HUES64 (cell line): Measurements from ENCODE around the gene KIF21A.

Source experiments
- H3K27ac ChIP-seq: 2 replicates; pipeline ENCODE4 v1.7.0; 2013; ENCODE audit warnings: low read depth, low read length, inconsistent platforms
- H3K27me3 ChIP-seq: 2 replicates; pipeline ENCODE4 v1.6.1; 2013; ENCODE audit warnings: mild to moderate bottlenecking, low read length; ENCODE audit not compliant: insufficient read depth
- H3K36me3 ChIP-seq: 2 replicates; pipeline ENCODE4 v1.6.1; 2013; ENCODE audit warnings: mild to moderate bottlenecking, low read length; ENCODE audit not compliant: insufficient read depth
- H3K4me1 ChIP-seq: 2 replicates; pipeline ENCODE4 v1.6.1; 2013; ENCODE audit warnings: mild to moderate bottlenecking, low read length, moderate library complexity; ENCODE audit not compliant: insufficient read depth
- H3K4me3 ChIP-seq: 2 replicates; pipeline ENCODE4 v1.5.1; 2013; ENCODE audit warnings: mild to moderate bottlenecking, low read length, moderate library complexity
- H3K9ac ChIP-seq: 2 replicates; pipeline ENCODE4 v1.6.1; 2013; ENCODE audit warnings: mild to moderate bottlenecking, low read depth, low read length
- H3K9me3 ChIP-seq: 2 replicates; pipeline ENCODE4 v1.6.1; 2013; ENCODE audit warnings: low read depth, low read length; ENCODE audit not compliant: insufficient read depth
- WGBS: fragments of 150-250, 120-280 bp; methylation state at CpG from one replicate; pipeline ENCODE4 v1.1.7; 2013; ENCODE audit warnings: missing lambda C conversion rate; 5-methylcytosine and 5-hydroxymethylcytosine counted together

The KIF21A gene

DNA sequence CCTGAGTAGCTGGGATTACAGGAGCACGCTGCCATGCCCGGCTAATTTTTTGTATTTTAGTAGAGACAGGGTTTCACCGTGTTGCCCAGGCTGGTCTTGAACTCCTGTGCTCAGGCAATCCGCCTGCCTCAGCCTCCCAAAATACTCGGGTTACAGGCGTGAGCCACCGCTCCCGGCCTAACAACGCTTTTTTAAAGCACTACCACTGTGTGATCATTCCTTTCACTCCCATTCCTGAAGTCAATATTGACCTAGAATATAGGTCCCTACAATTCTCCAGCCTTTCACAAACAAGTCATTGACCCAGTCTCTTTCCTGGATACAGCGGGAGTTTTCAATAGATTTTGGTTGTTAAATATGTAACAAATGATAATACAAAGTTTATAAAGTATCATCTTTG is 62.8 kb downstream of the KIF21A start:
- Histone ChIP-seq H3K27me3 (no peaks in the 10 kb centered on the region), H3K36me3 (no peaks in the 10 kb centered on the region), H3K27ac (no peak overlapping the region), H3K9ac (no peak overlapping the region), H3K4me3 (no peak overlapping the region), H3K4me1 (no peaks in the 10 kb centered on the region), H3K9me3 (no peaks in the 10 kb centered on the region)
- WGBS, result 95% methylated on average over 9 of the region's 10 CpGs

DNA sequence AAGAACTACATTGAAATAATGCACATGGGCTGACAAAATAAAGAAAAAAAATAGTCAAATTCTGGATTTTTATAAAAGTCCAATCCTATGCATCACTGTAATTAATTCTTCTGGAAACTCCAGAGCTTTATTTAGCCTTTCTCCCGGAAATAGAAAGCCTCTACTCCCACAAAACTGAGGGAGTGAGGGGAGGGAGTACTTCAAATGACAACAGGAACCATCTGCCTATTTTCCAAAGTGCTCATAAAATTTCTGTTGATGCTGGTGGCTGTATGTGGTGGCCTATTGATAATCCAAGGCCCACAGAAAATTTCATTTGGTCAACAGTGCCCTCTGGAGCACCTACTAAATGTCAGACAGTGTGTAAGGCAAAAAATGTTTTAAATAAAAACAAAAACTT is 64.6 kb downstream of the KIF21A start:
- Histone ChIP-seq H3K4me1 (peaks cover 6% of the 10 kb centered on the region), H3K4me3 (no peak overlapping the region), H3K9me3 (no peaks in the 10 kb centered on the region), H3K27me3 (no peaks in the 10 kb centered on the region), H3K9ac (no peak overlapping the region), H3K27ac (no peak overlapping the region), H3K36me3 (no peaks in the 10 kb centered on the region)
- WGBS, result no CpG with 5 or more reads among the region's 1 CpG

DNA sequence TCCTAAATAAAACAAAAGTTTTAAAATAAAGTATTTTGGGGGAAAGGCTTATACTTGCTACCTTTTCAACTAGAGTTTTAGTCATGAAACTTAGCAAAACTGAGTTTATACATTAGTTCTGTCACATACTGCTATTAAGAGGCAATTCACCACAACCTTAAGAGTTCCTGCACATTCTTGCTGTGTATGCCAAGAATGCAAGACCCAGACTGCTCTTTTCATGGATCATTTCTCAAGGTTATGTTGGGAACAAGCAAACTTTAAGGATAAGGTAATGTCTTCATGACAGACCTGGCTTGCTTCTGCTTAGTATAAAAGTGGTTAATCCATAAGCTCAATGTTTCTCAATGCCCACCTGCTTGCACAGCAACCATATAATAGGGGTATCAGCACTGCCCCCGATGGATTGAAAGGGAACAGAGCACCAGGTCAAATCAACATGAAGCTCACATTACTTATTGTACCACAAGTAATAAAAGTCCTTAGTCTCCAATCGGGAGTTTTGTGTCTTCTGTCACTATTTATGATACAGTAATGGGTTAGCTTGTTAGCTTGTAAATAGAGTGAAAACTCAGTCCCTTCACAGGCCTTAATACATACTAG is 67.6 kb downstream of the KIF21A start:
- Histone ChIP-seq H3K27me3 (no peaks in the 10 kb centered on the region), H3K4me1 (peaks cover 11% of the 10 kb centered on the region)
- 76% methylated on average over 1 of the region's 2 CpGs for WGBS

DNA sequence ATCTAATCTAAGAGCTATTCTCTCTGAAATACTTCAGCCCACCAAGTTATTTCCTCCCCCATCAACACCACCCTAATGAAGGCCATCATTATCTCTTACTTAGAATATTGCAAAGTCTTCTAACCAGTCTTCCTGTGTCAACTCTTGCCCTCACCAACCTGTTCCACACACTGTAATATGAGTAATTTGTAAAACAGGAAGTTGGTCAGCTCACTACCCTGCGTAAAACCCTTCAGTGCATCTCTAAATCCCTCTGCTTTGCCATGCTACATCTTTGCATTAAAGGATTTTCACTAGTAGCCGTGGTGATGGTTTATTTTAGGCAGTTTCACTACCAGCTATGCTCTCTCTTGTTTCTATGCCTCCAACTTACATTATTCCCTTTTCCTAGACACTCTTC is 70.0 kb downstream of the KIF21A start:
- Histone ChIP-seq H3K27ac (no peak overlapping the region), H3K9me3 (no peaks in the 10 kb centered on the region), H3K36me3 (peaks cover 3% of the 10 kb centered on the region; the same call in 1 of the 2 replicates), H3K4me3 (no peak overlapping the region), H3K4me1 (peaks cover 11% of the 10 kb centered on the region), H3K27me3 (no peaks in the 10 kb centered on the region), H3K9ac (no peak overlapping the region)
- WGBS, result 92% methylated on average over 2 of the region's 2 CpGs

More for the DNA sequence above, 67.6 kb downstream of the KIF21A start:
- H3K9me3 ChIP-seq, result no peaks in the 10 kb centered on the region
- no peak overlapping the region for H3K9ac ChIP-seq
- H3K27ac ChIP-seq, result no peak overlapping the region
- no peaks in the 10 kb centered on the region for H3K36me3 ChIP-seq
- no peak overlapping the region for H3K4me3 ChIP-seq

DNA sequence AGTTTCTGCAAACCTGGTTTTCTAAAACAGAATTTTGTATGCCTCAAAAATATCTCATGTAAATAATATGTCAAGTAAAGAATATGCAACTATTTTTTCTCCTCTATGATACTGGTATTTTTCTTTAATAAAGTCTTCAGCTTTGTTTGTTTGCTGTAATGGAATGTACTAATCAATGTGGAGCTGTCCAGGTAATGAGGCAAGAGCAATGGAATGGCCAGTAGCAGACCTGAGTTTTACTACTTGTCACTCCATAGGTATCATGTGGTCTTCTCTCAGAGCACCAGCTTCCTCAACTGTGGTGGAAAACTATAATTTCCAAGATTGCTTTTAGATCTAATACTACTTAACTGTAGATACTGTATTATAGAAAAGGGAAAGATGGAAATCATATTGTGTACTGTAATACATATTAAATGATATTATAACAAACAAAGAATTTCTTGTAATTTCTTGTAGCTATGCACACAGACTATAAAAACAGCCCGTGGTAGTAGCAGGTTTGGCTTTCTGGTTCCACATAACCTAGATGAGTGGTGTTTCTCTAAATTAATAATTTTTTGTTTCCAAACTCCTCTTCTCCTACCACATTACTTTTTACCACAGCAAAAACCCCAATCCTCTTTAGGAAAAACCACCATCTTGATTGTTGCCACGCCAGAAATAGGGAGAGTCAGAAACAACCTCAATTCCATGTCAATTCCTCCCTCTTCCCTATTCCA is 70.6 kb downstream of the KIF21A start:
- Histone ChIP-seq H3K27ac (no peak overlapping the region), H3K9ac (no peak overlapping the region), H3K27me3 (no peaks in the 10 kb centered on the region), H3K4me1 (peaks cover 11% of the 10 kb centered on the region), H3K9me3 (no peaks in the 10 kb centered on the region), H3K36me3 (peaks cover 3% of the 10 kb centered on the region; the same call in 1 of the 2 replicates), H3K4me3 (no peak overlapping the region)
- WGBS, result 93% methylated on average over 1 of the region's 2 CpGs

DNA sequence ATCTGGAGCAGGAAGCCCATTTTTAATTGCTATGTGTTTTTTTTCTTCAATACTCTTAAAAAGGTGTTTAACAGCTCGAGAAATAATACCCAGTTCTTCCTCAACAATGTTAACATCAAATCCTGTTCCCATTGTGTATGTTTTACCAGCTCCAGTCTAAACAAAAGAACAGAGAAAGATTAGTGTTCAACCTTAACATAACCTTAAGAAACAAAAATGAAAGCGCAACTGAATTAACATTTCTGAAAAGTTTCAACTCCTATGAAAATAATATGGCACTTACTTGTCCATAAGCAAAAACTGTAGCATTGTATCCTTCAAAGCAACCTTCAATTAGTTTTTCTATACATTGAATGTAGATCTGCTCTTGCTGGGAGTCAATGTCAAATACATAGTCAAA is 73.2 kb downstream of the KIF21A start:
- peaks cover 20% of the 10 kb centered on the region; the same call in 1 of the 2 replicates for H3K36me3 ChIP-seq
- H3K27ac ChIP-seq, result no peak overlapping the region
- H3K4me3 ChIP-seq, result no peak overlapping the region
- H3K9me3 ChIP-seq, result no peaks in the 10 kb centered on the region
- no peaks in the 10 kb centered on the region for H3K27me3 ChIP-seq
- no peak overlapping the region for H3K9ac ChIP-seq
- 95% methylated on average over 2 of the region's 2 CpGs for WGBS
- peaks cover 11% of the 10 kb centered on the region for H3K4me1 ChIP-seq

DNA sequence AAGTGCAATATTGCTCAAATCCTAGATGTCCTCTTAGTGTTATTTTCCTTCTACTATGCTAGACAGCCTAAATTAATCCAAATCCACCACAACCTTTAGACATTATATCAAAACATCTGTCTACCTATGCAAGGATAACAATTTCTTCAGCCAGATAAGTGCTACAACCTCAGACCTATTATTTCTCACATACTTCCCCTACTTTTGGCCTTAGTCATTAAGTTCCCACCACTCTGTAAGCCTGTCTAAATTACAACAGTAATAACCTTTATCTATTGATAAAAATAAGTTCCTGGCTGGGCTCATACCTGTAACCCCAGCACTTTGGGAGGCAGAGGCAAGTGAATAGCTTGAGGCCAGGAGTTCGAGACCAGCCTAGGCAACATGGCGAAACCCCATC is 74.0 kb downstream of the KIF21A start:
- no peak overlapping the region for H3K9ac ChIP-seq
- H3K9me3 ChIP-seq, result no peaks in the 10 kb centered on the region
- no peak overlapping the region for H3K4me3 ChIP-seq
- H3K27ac ChIP-seq, result no peak overlapping the region
- peaks cover 11% of the 10 kb centered on the region for H3K4me1 ChIP-seq
- H3K36me3 ChIP-seq, result peaks cover 20% of the 10 kb centered on the region; the same call in 1 of the 2 replicates
- 91% methylated on average over 2 of the region's 2 CpGs for WGBS
- no peaks in the 10 kb centered on the region for H3K27me3 ChIP-seq

DNA sequence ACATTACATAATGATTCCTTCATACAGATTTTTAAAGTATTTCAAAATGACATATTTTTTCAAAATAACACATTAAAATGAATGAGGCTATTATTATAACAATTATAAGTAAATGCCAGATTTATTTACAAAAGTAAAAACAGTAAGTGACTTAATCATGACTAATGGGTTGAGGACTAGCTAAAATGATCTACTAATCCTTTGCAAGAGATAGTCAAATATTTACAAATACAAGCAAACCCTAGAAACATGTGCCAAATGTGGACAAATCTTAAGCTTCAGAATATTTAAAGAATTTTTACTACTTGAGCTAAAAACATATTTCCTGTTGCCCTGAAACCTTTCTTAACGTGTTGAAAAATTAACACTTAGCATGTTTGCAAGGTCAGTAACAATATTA is 74.8 kb downstream of the KIF21A start:
- peaks cover 20% of the 10 kb centered on the region; the same call in 1 of the 2 replicates for H3K36me3 ChIP-seq
- no peak overlapping the region for H3K9ac ChIP-seq
- H3K27ac ChIP-seq, result no peak overlapping the region
- H3K27me3 ChIP-seq, result no peaks in the 10 kb centered on the region
- H3K4me3 ChIP-seq, result no peak overlapping the region
- peaks cover 3% of the 10 kb centered on the region for H3K4me1 ChIP-seq
- no peaks in the 10 kb centered on the region for H3K9me3 ChIP-seq
- 86% methylated on average over 1 of the region's 1 CpG for WGBS

DNA sequence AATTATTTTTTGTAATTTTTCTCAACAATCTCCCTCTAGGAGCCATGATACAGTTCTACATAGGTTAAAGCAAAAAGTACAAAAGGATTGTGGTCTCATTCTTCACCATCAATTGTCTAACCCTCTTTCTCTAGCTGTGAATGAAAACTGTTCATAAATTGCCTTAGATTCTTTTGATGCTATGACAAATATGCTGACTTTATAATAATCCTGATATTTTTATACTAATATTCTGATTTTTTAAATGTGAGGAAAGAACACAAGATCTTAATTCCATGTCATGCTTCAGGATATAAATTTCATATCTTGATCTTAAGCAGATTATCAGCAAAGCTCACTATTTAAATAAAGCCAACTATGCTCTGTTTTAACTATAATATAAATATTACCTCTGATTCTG is 75.4 kb downstream of the KIF21A start:
- H3K27me3 ChIP-seq, result no peaks in the 10 kb centered on the region
- no peak overlapping the region for H3K4me3 ChIP-seq
- no peaks in the 10 kb centered on the region for H3K4me1 ChIP-seq
- H3K36me3 ChIP-seq, result peaks cover 26% of the 10 kb centered on the region
- H3K9me3 ChIP-seq, result no peaks in the 10 kb centered on the region
- no peak overlapping the region for H3K9ac ChIP-seq
- no peak overlapping the region for H3K27ac ChIP-seq

DNA sequence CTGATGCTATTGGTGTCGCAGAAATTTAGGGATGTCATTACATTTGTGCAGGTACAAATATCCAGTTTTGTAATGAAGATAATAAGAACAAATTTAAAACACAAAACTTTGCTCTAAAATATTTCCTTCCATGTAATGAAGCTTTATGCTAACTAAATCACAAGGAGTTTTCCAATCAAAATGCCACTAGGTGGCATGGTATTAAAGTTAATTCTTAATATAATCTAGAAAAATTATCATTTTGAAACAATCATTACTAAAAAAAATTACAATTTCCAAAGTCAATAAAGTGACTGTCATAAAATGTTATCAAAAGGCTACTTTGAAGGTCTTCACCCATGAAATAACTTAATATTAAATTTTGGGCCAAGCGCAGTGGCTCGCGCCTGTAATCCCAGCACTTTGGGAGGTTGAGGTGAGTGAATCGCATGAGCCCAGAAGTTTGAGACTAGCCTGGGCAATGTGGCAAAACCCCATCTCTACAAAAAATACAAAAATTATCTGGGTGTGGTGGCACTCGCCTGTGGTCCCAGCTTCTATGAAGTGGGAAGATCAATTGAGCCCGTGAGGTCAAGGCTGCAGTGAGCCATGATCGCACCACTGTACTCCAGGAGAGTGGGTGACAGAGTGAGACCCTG is 77.4 kb downstream of the KIF21A start:
- no peak overlapping the region for H3K4me3 ChIP-seq
- no peaks in the 10 kb centered on the region for H3K27me3 ChIP-seq
- WGBS, result 93% methylated on average over 8 of the region's 8 CpGs
- no peaks in the 10 kb centered on the region for H3K9me3 ChIP-seq
- no peak overlapping the region for H3K9ac ChIP-seq
- no peak overlapping the region for H3K27ac ChIP-seq
- H3K4me1 ChIP-seq, result no peaks in the 10 kb centered on the region
- H3K36me3 ChIP-seq, result peaks cover 38% of the 10 kb centered on the region

DNA sequence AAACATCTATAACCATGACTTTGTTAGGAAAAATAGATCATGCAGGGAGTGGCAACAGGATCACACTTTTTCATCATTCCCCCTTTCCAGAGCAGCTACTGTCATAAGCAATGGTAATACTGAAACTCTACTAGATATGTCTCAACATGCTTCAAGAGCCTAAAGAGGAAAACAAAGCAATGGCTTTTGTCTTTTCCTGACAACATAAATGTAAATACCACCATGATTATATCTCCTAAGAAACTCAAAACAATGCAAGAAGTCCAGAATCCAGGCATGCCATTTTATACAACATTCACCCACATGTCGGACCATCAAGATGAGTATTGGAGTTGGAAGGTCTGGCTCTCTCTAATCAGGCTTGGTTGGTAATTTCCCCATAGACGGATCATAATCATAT is 78.7 kb downstream of the KIF21A start:
- no peaks in the 10 kb centered on the region for H3K4me1 ChIP-seq
- no peaks in the 10 kb centered on the region for H3K9me3 ChIP-seq
- no peak overlapping the region for H3K27ac ChIP-seq
- no peak overlapping the region for H3K4me3 ChIP-seq
- H3K9ac ChIP-seq, result no peak overlapping the region
- no CpG with 5 or more reads among the region's 2 CpGs for WGBS
- H3K36me3 ChIP-seq, result peaks cover 38% of the 10 kb centered on the region
- no peaks in the 10 kb centered on the region for H3K27me3 ChIP-seq
